SK-N-SH (cell line): ENCODE measurements around the gene HSPG2. TPM values are rescaled to one million over a fixed set of nuclear protein-coding genes. Genes with fewer than 3 reads are reported as not detected.

Experiments used
- CTCF ChIA-PET: fragments of 300-600, 350-600 bp; formaldehyde crosslinking; extraction: SDS; loops from one replicate; lab custom pipeline; 2021; lab: Yijun Ruan, JAX
- POLR2A ChIA-PET: fragments of 350-600 bp; sonication (Branson Sonifier 250); formaldehyde crosslinking; extraction: SDS; loops from one replicate; lab custom pipeline; 2020; ENCODE audit warnings: antibody characterized with exemption, inconsistent platforms; lab: Yijun Ruan, JAX
- DNase-seq: peaks from one replicate; pipeline ENCODE4 v3.0.0; 2012
- H2AFZ ChIP-seq: fragments of 200-600 bp; sonication (generic); 2 replicates; pipeline ENCODE4 v1.8.1; 2016; ENCODE audit warnings: antibody characterized with exemption, mild to moderate bottlenecking, low read depth
- H3F3A ChIP-seq: fragments of 200-600 bp; sonication (generic); replicated peaks from 2 replicates; pipeline ENCODE3; 2016; ENCODE audit warnings: antibody characterized with exemption, mild to moderate bottlenecking; ENCODE audit not compliant: insufficient read depth
- H3K27ac ChIP-seq, 2 experiments: fragments of 200-500 bp in 1 of 2; fragments of 200-600 bp in 1 of 2; sonication (Bioruptor generic) in 1 of 2; sonication (generic), shearing (Covaris generic) in 1 of 2; 2 replicates each; pipeline versions ENCODE4 v1.5.1 to v1.6.1; 2014 to 2016; ENCODE audit warnings: low read depth in 2 of 2, inconsistent platforms in 1 of 2, low read length in 1 of 2, mild to moderate bottlenecking in 1 of 2, mixed read lengths in 1 of 2
- H3K27me3 ChIP-seq: fragments of 200-600 bp; sonication (generic), shearing (Covaris generic); 2 replicates; pipeline ENCODE4 v1.6.1; 2016; ENCODE audit warnings: mixed run types; ENCODE audit not compliant: insufficient read depth
- H3K36me3 ChIP-seq, 2 experiments: fragments of 200-500 bp in 1 of 2; fragments of 200-600 bp in 1 of 2; sonication (Bioruptor generic) in 1 of 2; sonication (generic) in 1 of 2; replicated peaks in 1 of 2; 2 replicates each; pipeline versions ENCODE3 to v1.5.1; 2014 to 2016; ENCODE audit warnings: low read length in 1 of 2, mild to moderate bottlenecking in 1 of 2; ENCODE audit not compliant: insufficient read depth in 2 of 2, control insufficient read depth in 1 of 2
- H3K4me1 ChIP-seq, 2 experiments: fragments of 200-500 bp in 1 of 2; fragments of 200-600 bp in 1 of 2; sonication (Bioruptor generic) in 1 of 2; sonication (generic), shearing (Covaris generic) in 1 of 2; 2 replicates each; pipeline versions ENCODE4 v1.5.1 to v1.6.1; 2014 to 2016; ENCODE audit warnings: low read depth in 1 of 2, low read length in 1 of 2, mixed run types in 1 of 2; ENCODE audit not compliant: insufficient read depth in 2 of 2, control insufficient read depth in 1 of 2
- H3K4me2 ChIP-seq: fragments of 200-600 bp; sonication (generic), shearing (Covaris generic); 2 replicates; pipeline ENCODE4 v1.6.1; 2017; ENCODE audit warnings: mixed run types
- H3K4me3 ChIP-seq, 2 experiments: fragments of 200-500 bp in 1 of 2; fragments of 200-600 bp in 1 of 2; sonication (Bioruptor generic) in 1 of 2; sonication (generic), shearing (Covaris generic) in 1 of 2; 2 replicates each; pipeline versions ENCODE4 v1.5.1 to v1.8.1; 2014 to 2016; ENCODE audit warnings: low read depth in 2 of 2, inconsistent platforms in 1 of 2, low read length in 1 of 2, mild to moderate bottlenecking in 1 of 2, mixed read lengths in 1 of 2, moderate library complexity in 1 of 2
- H3K79me2 ChIP-seq: fragments of 200-600 bp; sonication (generic); 2 replicates; pipeline ENCODE4 v1.8.1; 2017; ENCODE audit warnings: mild to moderate bottlenecking; ENCODE audit not compliant: insufficient read depth
- H3K9ac ChIP-seq: fragments of 200-600 bp; sonication (generic); 2 replicates; pipeline ENCODE4 v1.6.1; 2017; ENCODE audit warnings: mixed run types
- H3K9me2 ChIP-seq: fragments of 200-600 bp; sonication (generic); 2 replicates; pipeline ENCODE4 v1.6.1; 2017; ENCODE audit warnings: mixed run types
- H3K9me3 ChIP-seq: fragments of 200-600 bp; sonication (generic); 2 replicates; pipeline ENCODE4 v1.6.1; 2017; ENCODE audit warnings: mixed run types, mild to moderate bottlenecking, moderate library complexity
- H4K20me1 ChIP-seq: fragments of 200-600 bp; sonication (generic); 2 replicates; pipeline ENCODE4 v1.6.1; 2017; ENCODE audit warnings: mild to moderate bottlenecking, mixed run types; ENCODE audit not compliant: insufficient read depth
- CHD2 ChIP-seq: fragments of 150-350 bp; IDR thresholded peaks from 2 replicates; pipeline ENCODE4 v1.6.1; 2018; ENCODE audit warnings: low read length; ENCODE audit not compliant: partially characterized antibody
- CTCF ChIP-seq: fragments of 200-600 bp; sonication (generic); IDR thresholded peaks from 2 replicates; pipeline ENCODE4 v1.6.1; 2017; ENCODE audit warnings: antibody characterized with exemption, mild to moderate bottlenecking, moderate library complexity
- GATA2 ChIP-seq: sonication (generic); formaldehyde crosslinking; IDR thresholded peaks from 2 replicates; pipeline ENCODE4 v1.5.0; 2020; ENCODE audit warnings: mild to moderate bottlenecking, missing genetic modification reagents
- IRF3 ChIP-seq: fragments of 150-350 bp; IDR thresholded peaks from 2 replicates; pipeline ENCODE4 v1.6.1; 2016; ENCODE audit warnings: mild to moderate bottlenecking, low read depth, low read length
- JUND ChIP-seq: IDR thresholded peaks from 2 replicates; pipeline ENCODE4 v1.4.0; 2012
- MAX ChIP-seq: IDR thresholded peaks from 2 replicates; pipeline ENCODE4 v1.4.0; 2012; ENCODE audit warnings: low read depth
- MEF2A ChIP-seq: IDR thresholded peaks from 2 replicates; pipeline ENCODE4 v1.4.0; 2012; ENCODE audit warnings: low read depth, borderline replicate concordance
- NFIC ChIP-seq: IDR thresholded peaks from 2 replicates; pipeline ENCODE4 v1.4.0; 2012; ENCODE audit warnings: borderline replicate concordance
- REST ChIP-seq: IDR thresholded peaks from 2 replicates; pipeline ENCODE4 v1.6.1; 2012; ENCODE audit warnings: mild to moderate bottlenecking, low read depth, low read length, moderate library complexity
- RFX5 ChIP-seq: IDR thresholded peaks from 2 replicates; pipeline ENCODE4 v1.6.1; 2012; ENCODE audit warnings: mild to moderate bottlenecking, improper control_type of control experiment, low read length
- TEAD4 ChIP-seq: IDR thresholded peaks from 2 replicates; pipeline ENCODE4 v1.4.0; 2012; ENCODE audit warnings: mild to moderate bottlenecking, borderline replicate concordance; ENCODE audit not compliant: insufficient read depth
- USF1 ChIP-seq: IDR thresholded peaks from 2 replicates; pipeline ENCODE4 v1.4.0; 2012; ENCODE audit warnings: low read depth, borderline replicate concordance
- WGBS: methylation state at CpG from one replicate; pipeline ENCODE4 v1.1.6; 2017; ENCODE audit warnings: low lambda C conversion rate; 5-methylcytosine and 5-hydroxymethylcytosine counted together
- polyA plus RNA-seq, 3 experiments: library from polyadenylated mRNA; depleted of rRNA; stranded (reverse); fragments of >200 nt; gene quantifications; 2 replicates each; pipeline ENCODE4 v1.2.3, GENCODE V29; 2012

Gene HSPG2
- polyA plus RNA-seq, 1 of the 3 experiments (the other 2 are of a cell fraction), result 28.9 TPM

GRCh38 chr1:21897844-21898243, 39.3 kb downstream of the HSPG2 start:
- Histone ChIP-seq H3F3A (no peaks in the 10 kb centered on the region), H2AFZ (no peak overlapping the region), H3K36me3 (peaks cover 0 to 13% of the 10 kb centered on the region in 2 experiments), H3K27me3 (no peaks in the 10 kb centered on the region), H3K4me2 (no peak overlapping the region), H4K20me1 (peaks cover 11% of the 10 kb centered on the region; the same call in 1 of the 2 replicates), H3K4me1 (peaks cover 0 to 13% of the 10 kb centered on the region in 2 experiments; a peak in 1 of 4 replicates), H3K9me3 (no peaks in the 10 kb centered on the region), H3K79me2 (peaks cover 9% of the 10 kb centered on the region; the same call in 1 of the 2 replicates), H3K9ac (no peak overlapping the region), H3K4me3 (no peak overlapping the region), H3K9me2 (no peaks in the 10 kb centered on the region), H3K27ac (no peak overlapping the region)
- ChIA-PET CTCF (no interaction called here), POLR2A (no interaction called here)
- no peak for TF ChIP-seq CHD2
- TF ChIP-seq JUND, result no peak
- 96% methylated on average over 4 of the region's 4 CpGs for WGBS
- DNase-seq, result no peak

- ChIA-PET POLR2A (no interaction called here), CTCF (no interaction called here)
- H3K4me3 ChIP-seq, result no peak overlapping the region
- 0 out of 2 replicates have a peak, but pooled peaks cover 4% of the 10 kb centered on the region for H4K20me1 ChIP-seq
- no peak overlapping the region for H3K9ac ChIP-seq
- DNase-seq, result no peak
- H3K36me3 ChIP-seq, result peaks cover 0 to 13% of the 10 kb centered on the region in 2 experiments
- WGBS, result 93% methylated on average over 10 of the region's 20 CpGs
- H3K9me2 ChIP-seq, result no peaks in the 10 kb centered on the region
- TF ChIP-seq MEF2A (no peak), RFX5 (no peak), CTCF (no peak), CHD2 (no peak), TEAD4 (no peak), USF1 (no peak), IRF3 (no peak), REST (no peak), GATA2 (no peak), MAX (no peak), NFIC (no peak)
- H3F3A ChIP-seq, result no peaks in the 10 kb centered on the region
- H3K4me2 ChIP-seq, result no peak overlapping the region
- no peak overlapping the region for H2AFZ ChIP-seq
- no peak overlapping the region for H3K27ac ChIP-seq
- peaks cover 0 to 13% of the 10 kb centered on the region in 2 experiments; a peak in 1 of 4 replicates for H3K4me1 ChIP-seq
- no peaks in the 10 kb centered on the region for H3K9me3 ChIP-seq
- peaks cover 8% of the 10 kb centered on the region; the same call in 1 of the 2 replicates for H3K79me2 ChIP-seq
- no peaks in the 10 kb centered on the region for H3K27me3 ChIP-seq
Observed at GRCh38 chr1:21896652-21897532, 40.2 kb downstream of the HSPG2 start.
